ENCODE data around the gene CARNS1.

GRCh38 chr11:67434395-67434881 lies 19.0 kb downstream of the CARNS1 start:
- TF ChIP-seq CTCF (IDR thresholded peaks at IDR 0.05) (no peak), RFX5 (IDR thresholded peaks at IDR 0.05; ENCODE audit: low read length) (no peak), CHD2 (IDR thresholded peaks at IDR 0.05; ENCODE audit: low read length, partially characterized antibody) (no peak), SMC3 (IDR thresholded peaks at IDR 0.05; ENCODE audit: low read depth, low read length) (no peak), USF2 (IDR thresholded peaks at IDR 0.05; ENCODE audit: borderline replicate concordance, low read depth, low read length) (no peak), RAD21 (IDR thresholded peaks at IDR 0.05; ENCODE audit: low read length) (no peak), TAF1 (IDR thresholded peaks at IDR 0.05; ENCODE audit: borderline replicate concordance, low read depth, low read length) (no peak), EZH2phosphoT487 (IDR thresholded peaks at IDR 0.05; ENCODE audit: borderline replicate concordance, low read depth) (no peak), POLR2AphosphoS5 (IDR thresholded peaks at IDR 0.05; ENCODE audit: low read depth, low read length) (no peak), JUND (IDR thresholded peaks at IDR 0.05) (no peak), PBX3 (IDR thresholded peaks at IDR 0.05) (no peak), FOXM1 (IDR thresholded peaks at IDR 0.05; ENCODE audit: low read depth) (no peak)
- TF ChIP-seq, protein P1, sequence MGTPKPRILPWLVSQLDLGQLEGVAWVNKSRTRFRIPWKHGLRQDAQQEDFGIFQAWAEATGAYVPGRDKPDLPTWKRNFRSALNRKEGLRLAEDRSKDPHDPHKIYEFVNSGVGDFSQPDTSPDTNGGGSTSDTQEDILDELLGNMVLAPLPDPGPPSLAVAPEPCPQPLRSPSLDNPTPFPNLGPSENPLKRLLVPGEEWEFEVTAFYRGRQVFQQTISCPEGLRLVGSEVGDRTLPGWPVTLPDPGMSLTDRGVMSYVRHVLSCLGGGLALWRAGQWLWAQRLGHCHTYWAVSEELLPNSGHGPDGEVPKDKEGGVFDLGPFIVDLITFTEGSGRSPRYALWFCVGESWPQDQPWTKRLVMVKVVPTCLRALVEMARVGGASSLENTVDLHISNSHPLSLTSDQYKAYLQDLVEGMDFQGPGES (IDR thresholded peaks at IDR 0.05; ENCODE audit: low read depth, low read length): no peak
- TF ChIP-seq, protein P2, sequence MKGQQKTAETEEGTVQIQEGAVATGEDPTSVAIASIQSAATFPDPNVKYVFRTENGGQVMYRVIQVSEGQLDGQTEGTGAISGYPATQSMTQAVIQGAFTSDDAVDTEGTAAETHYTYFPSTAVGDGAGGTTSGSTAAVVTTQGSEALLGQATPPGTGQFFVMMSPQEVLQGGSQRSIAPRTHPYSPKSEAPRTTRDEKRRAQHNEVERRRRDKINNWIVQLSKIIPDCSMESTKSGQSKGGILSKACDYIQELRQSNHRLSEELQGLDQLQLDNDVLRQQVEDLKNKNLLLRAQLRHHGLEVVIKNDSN (IDR thresholded peaks at IDR 0.05; ENCODE audit: borderline replicate concordance, low read depth): no peak
